Stomach (tissue), 4 donors: Measurements from ENCODE around the gene PYDC2.

ENCODE experiments used
- CTCF ChIP-seq, 7 experiments: fragments of 450-650 bp in 4 of 7; fragments of 200-600 bp in 3 of 7; sonication (generic) in 3 of 7; IDR thresholded peaks; one replicate each; pipeline ENCODE4 v1.5.1; 2016 to 2019; ENCODE audit warnings: antibody characterized with exemption in 7 of 7, control low read depth in 2 of 7, mild to moderate bottlenecking in 1 of 7
- POLR2AphosphoS5 ChIP-seq, 3 donors: sonication (generic); formaldehyde crosslinking; IDR thresholded peaks; one replicate each; pipeline ENCODE4 v1.6.1; 2016; ENCODE audit warnings: antibody characterized with exemption in 3 of 3

GRCh38 chr3:191426311-191426710 is 34.7 kb upstream of the PYDC2 start:
- no peak for TF ChIP-seq CTCF (IDR thresholded peaks at IDR 0.05)
- no peak for TF ChIP-seq POLR2AphosphoS5 (IDR thresholded peaks at IDR 0.05)
